Mucosa of rectum (tissue), 2 donors: ENCODE data around the gene SIM1.
"Not testable (repeated sequence)": the region's sequence is repeated elsewhere in the genome, so short reads cannot be mapped to it uniquely, and the experiment has no call there.

Experiments
- H3K27ac ChIP-seq, 2 donors: one replicate each; pipeline ENCODE4 v1.7.0; 2013; ENCODE audit warnings: inconsistent platforms in 2 of 2, low read depth in 2 of 2, low read length in 2 of 2
- H3K27me3 ChIP-seq, 2 donors: one replicate each; pipeline ENCODE4 v1.7.0; 2013; ENCODE audit warnings: low read length in 2 of 2; ENCODE audit not compliant: control insufficient read depth in 2 of 2, insufficient read depth in 2 of 2
- H3K36me3 ChIP-seq, 2 donors: one replicate each; pipeline ENCODE4 v1.7.0; 2013; ENCODE audit warnings: low read length in 2 of 2; ENCODE audit not compliant: control insufficient read depth in 2 of 2, insufficient read depth in 2 of 2
- H3K4me1 ChIP-seq, 2 donors: one replicate each; pipeline ENCODE4 v1.7.0; 2013; ENCODE audit warnings: low read length in 2 of 2, mild to moderate bottlenecking in 1 of 2; ENCODE audit not compliant: control insufficient read depth in 2 of 2, insufficient read depth in 2 of 2
- H3K4me3 ChIP-seq, 2 donors: one replicate each; pipeline ENCODE4 v1.7.0; 2013; ENCODE audit warnings: low read length in 2 of 2
- H3K9ac ChIP-seq, 2 donors: one replicate each; pipeline ENCODE4 v1.7.0; 2013; ENCODE audit warnings: low read length in 2 of 2, low read depth in 1 of 2, mild to moderate bottlenecking in 1 of 2
- H3K9me3 ChIP-seq, 2 donors: one replicate each; pipeline ENCODE4 v1.7.0; 2013; ENCODE audit warnings: low read length in 2 of 2; ENCODE audit not compliant: control insufficient read depth in 2 of 2
- donor health status: healthy.
- donor health status: Normal muscosa, but diverticular disease.

The SIM1 gene

GRCh38 chr6:100379386-100379785, 85.3 kb downstream of the SIM1 start:
- Histone ChIP-seq H3K4me3 (no peak overlapping the region), H3K9me3 (no peaks in the 10 kb centered on the region), H3K36me3 (no peaks in the 10 kb centered on the region), H3K4me1 (no peaks in the 10 kb centered on the region), H3K27me3 (no peaks in the 10 kb centered on the region), H3K9ac (no peak overlapping the region), H3K27ac (no peak overlapping the region)

- Histone ChIP-seq H3K4me3 (no peak overlapping the region), H3K36me3 (no peaks in the 10 kb centered on the region), H3K9ac (no peak overlapping the region), H3K4me1 (no peaks in the 10 kb centered on the region), H3K27me3 (no peaks in the 10 kb centered on the region), H3K9me3 (no peaks in the 10 kb centered on the region), H3K27ac (no peak overlapping the region)
Observed at GRCh38 chr6:100378576-100378975, 86.1 kb downstream of the SIM1 start.

GRCh38 chr6:100376103-100376502, 88.6 kb downstream of the SIM1 start:
- no peaks in the 10 kb centered on the region for H3K36me3 ChIP-seq
- no peaks in the 10 kb centered on the region for H3K4me1 ChIP-seq
- H3K9ac ChIP-seq = no peak overlapping the region
- H3K27me3 ChIP-seq = no peaks in the 10 kb centered on the region
- no peaks in the 10 kb centered on the region for H3K9me3 ChIP-seq
- no peak overlapping the region for H3K4me3 ChIP-seq
- H3K27ac ChIP-seq = no peak overlapping the region

DNA sequence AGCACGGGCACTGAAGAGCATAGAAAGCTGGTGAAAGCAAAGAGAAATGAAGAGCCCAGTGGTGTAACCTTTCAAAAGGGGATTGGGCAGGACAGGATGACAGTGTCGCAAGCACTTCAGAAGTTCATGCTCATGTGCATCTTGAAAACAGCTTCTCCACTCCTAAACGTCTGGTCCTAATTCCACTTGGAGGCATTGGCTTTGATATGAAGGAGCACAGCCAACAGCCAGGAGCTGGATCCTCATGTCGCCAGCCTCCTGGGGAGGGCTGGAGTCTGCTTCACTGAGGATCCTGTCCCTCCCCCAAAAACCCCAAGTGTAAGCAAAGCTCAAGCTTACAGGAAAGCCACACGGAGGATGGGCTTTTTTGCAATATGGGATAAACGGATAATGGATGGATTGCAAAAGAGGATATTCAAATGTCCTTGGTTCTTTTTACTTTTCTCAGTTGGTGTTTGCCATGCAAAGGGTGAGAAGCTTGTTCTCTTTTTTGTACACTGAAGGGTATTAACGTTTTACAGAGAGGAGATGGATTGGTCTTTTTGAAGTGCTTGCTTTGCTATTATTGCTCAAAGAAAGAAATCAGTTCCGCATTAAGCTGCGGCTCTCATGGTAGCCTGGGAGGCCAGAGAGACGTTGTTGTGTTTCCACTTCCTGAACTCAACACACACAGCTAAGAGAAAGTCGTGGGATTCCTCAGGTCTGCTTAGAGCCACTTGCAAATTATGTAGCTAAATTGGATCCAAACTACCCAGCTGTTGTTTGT, 92.2 kb downstream of the SIM1 start:
- Histone ChIP-seq H3K9me3 (no peaks in the 10 kb centered on the region), H3K27me3 (no peaks in the 10 kb centered on the region), H3K9ac (no peak overlapping the region), H3K4me1 (no peaks in the 10 kb centered on the region), H3K36me3 (no peaks in the 10 kb centered on the region), H3K27ac (no peak overlapping the region), H3K4me3 (no peak overlapping the region)

GRCh38 chr6:100371591-100371990, 93.1 kb downstream of the SIM1 start:
- H3K4me1 ChIP-seq = no peaks in the 10 kb centered on the region
- H3K9me3 ChIP-seq = no peaks in the 10 kb centered on the region
- no peak overlapping the region for H3K27ac ChIP-seq
- H3K36me3 ChIP-seq = no peaks in the 10 kb centered on the region
- H3K9ac ChIP-seq = no peak overlapping the region
- no peaks in the 10 kb centered on the region for H3K27me3 ChIP-seq
- no peak overlapping the region for H3K4me3 ChIP-seq

GRCh38 chr6:100370265-100370664, 94.5 kb downstream of the SIM1 start:
- H3K9ac ChIP-seq = no peak overlapping the region
- H3K4me3 ChIP-seq = no peak overlapping the region
- no peaks in the 10 kb centered on the region for H3K36me3 ChIP-seq
- no peaks in the 10 kb centered on the region for H3K27me3 ChIP-seq
- H3K9me3 ChIP-seq = no peaks in the 10 kb centered on the region
- no peak overlapping the region for H3K27ac ChIP-seq
- no peaks in the 10 kb centered on the region for H3K4me1 ChIP-seq

GRCh38 chr6:100366419-100366818, 98.3 kb downstream of the SIM1 start:
- Histone ChIP-seq H3K9me3 (no peaks in the 10 kb centered on the region), H3K9ac (no peak overlapping the region)

DNA sequence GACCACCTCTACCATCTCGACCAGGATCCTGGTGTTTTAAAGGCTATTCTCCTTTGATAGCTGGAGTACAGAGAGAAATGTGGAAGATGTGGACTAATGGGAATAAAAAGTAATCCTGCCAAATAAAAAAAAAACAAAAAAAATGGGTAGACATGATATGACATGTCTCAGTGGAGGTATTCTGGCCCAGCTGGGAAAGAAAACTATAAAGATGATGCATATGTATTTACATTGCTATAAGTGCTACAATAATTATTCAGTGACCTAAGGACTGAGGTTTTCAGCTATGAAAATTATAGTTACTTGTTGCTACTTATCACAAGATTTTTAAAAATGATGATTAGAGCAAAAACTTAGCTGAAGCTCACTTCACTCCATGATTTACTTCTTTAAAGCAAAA, 101.1 kb downstream of the SIM1 start:
- Histone ChIP-seq H3K4me3 (no peak overlapping the region), H3K4me1 (no peaks in the 10 kb centered on the region), H3K27ac (no peak overlapping the region), H3K9ac (no peak overlapping the region), H3K9me3 (no peaks in the 10 kb centered on the region), H3K36me3 (no peaks in the 10 kb centered on the region), H3K27me3 (no peaks in the 10 kb centered on the region)

More at GRCh38 chr6:100366419-100366818, 98.3 kb downstream of the SIM1 start:
- no peak overlapping the region for H3K27ac ChIP-seq
- no peak overlapping the region for H3K4me3 ChIP-seq
- H3K27me3 ChIP-seq = no peaks in the 10 kb centered on the region
- no peaks in the 10 kb centered on the region for H3K36me3 ChIP-seq
- no peaks in the 10 kb centered on the region for H3K4me1 ChIP-seq

DNA sequence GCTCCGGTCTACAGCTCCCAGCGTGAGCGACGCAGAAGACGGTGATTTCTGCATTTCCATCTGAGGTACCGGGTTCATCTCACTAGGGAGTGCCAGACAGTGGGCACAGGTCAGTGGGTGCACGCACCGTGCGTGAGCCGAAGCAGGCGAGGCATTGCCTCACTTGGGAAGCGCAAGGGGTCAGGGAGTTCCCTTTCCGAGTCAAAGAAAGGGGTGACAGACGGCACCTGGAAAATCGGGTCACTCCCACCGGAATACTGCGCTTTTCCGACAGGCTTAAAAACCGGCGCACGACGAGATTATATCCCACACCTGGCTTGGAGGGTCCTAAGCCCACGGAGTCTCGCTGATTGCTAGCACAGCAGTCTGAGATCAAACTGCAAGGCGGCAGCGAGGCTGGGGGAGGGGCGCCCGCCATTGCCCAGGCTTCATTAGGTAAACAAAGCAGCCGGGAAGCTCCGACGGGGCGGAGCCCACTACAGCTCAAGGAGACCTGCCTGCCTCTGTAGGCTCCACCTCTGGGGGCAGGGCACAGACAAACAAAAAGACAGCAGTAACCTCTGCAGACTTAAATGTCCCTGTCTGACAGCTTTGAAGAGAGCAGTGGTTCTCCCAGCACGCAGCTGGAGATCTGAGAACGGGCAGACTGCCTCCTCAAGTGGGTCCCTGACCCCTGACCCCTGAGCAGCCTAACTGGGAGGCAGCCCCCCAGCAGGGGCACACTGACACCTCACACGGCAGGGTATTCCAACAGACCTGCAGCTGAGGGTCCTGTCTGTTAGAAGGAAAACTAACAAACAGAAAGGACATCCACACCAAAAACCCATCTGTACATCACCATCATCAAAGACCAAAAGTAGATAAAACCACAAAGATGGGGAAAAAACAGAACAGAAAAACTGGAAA, 109.7 kb downstream of the SIM1 start:
- not testable (repeated sequence) for H3K4me1 ChIP-seq, H3K4me3 ChIP-seq, H3K36me3 ChIP-seq, H3K27ac ChIP-seq, H3K9me3 ChIP-seq, H3K9ac ChIP-seq, H3K27me3 ChIP-seq

DNA sequence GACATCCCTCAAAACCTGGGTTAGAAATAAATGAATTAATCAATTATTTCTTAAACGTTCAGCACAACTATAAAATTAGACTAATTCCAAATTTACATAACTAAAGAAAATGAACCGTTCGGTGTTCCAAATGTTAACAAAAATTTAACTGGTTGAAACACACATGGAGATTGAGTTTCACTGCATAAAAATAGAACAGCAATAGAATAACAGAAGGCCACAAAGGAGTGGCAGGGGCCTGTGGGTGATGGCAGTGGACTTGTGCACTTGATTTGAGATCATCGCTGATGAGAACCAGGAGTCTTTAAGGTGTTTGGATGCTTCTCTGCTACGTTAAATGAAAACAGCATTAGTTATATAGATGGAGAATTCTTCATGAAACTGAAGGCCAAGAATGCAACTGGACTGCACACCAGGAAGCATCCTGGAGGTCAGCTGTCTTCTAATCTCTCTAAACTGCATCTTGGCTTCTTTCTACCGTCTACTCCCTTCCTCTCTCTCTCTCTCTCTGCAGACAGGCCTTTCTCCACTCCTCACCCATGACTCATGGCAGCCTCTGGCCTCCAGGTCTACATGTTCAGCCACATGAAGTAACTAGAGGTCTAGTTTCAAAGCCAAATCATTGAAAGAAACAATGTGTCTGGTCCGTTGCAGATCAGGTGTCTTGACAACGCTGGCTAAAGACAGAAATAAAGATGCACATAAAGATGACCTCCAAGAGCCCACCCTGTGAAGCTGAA, 111.3 kb downstream of the SIM1 start:
- Histone ChIP-seq H3K4me1 (no peaks in the 10 kb centered on the region), H3K36me3 (no peaks in the 10 kb centered on the region), H3K4me3 (no peak overlapping the region), H3K9ac (no peak overlapping the region), H3K27me3 (no peaks in the 10 kb centered on the region), H3K9me3 (no peaks in the 10 kb centered on the region), H3K27ac (no peak overlapping the region)
